Measurements from ENCODE around the gene CFAP53. TPM values are rescaled to one million over a fixed set of nuclear protein-coding genes. Genes with fewer than 3 reads are reported as not detected.

Gene CFAP53
- total and polyA plus RNA-seq, 8 donors, result 0.20 to 6.3 (median 3.5) TPM

GRCh38 chr18:50181590-50181989 is 84.7 kb downstream of the CFAP53 start:
- ATAC-seq, result no peak

GRCh38 chr18:50179465-50179864 is 86.8 kb downstream of the CFAP53 start:
- DNase-seq, result no peak
- intact Hi-C loops (cut with DNase I), result no loop called here
- peaks cover 0 to 6% of the 10 kb centered on the region in 2 donors for H3K27me3 ChIP-seq

More at GRCh38 chr18:50181590-50181989, 84.7 kb downstream of the CFAP53 start:
- no peaks in the 10 kb centered on the region for H3K4me1 ChIP-seq
- peaks cover 0 to 6% of the 10 kb centered on the region in 2 donors for H3K27me3 ChIP-seq
- TF ChIP-seq CTCF (IDR thresholded peaks at IDR 0.05), result no peak
- H3K4me3 ChIP-seq, result no peak overlapping the region
- H3K36me3 ChIP-seq, result no peaks in the 10 kb centered on the region
- no peak for DNase-seq
- H3K27ac ChIP-seq, result no peak overlapping the region
- no peaks in the 10 kb centered on the region for H3K9me3 ChIP-seq
- intact Hi-C loops (cut with DNase I), result no loop called here

GRCh38 chr18:50177294-50177992 is 88.9 kb downstream of the CFAP53 start:
- no peak for ATAC-seq
- intact Hi-C loops (cut with DNase I), result no loop called here
- Histone ChIP-seq H3K4me3 (no peak overlapping the region), H3K27me3 (no peaks in the 10 kb centered on the region), H3K27ac (no peak overlapping the region), H3K4me1 (no peaks in the 10 kb centered on the region), H3K36me3 (no peaks in the 10 kb centered on the region), H3K9me3 (no peaks in the 10 kb centered on the region)
- no peak for TF ChIP-seq CTCF (IDR thresholded peaks at IDR 0.05)
- DNase-seq, result no peak

More at GRCh38 chr18:50179465-50179864, 86.8 kb downstream of the CFAP53 start:
- Histone ChIP-seq H3K4me3 (no peak overlapping the region), H3K9me3 (no peaks in the 10 kb centered on the region), H3K27ac (no peak overlapping the region), H3K36me3 (no peaks in the 10 kb centered on the region), H3K4me1 (no peaks in the 10 kb centered on the region)
- no peak for ATAC-seq
- no peak for TF ChIP-seq CTCF (IDR thresholded peaks at IDR 0.05)

Other genes starting within 250 kb of the CFAP53 start
- gene MYO5B, start 71.3 kb downstream of the CFAP53 start, total RNA-seq, result 10 to 100 TPM; 23.8 to 25.5 TPM
- gene MYO5B, start 71.3 kb downstream of the CFAP53 start, polyA plus RNA-seq (ENCODE audit: insufficient read length in 6 of 6), result 10 to 100 TPM in 4 of 6 donors, 1 to 10 TPM in 2; 9.0 to 14.1 (median 11.4) TPM
- gene MBD1, start 15.0 kb upstream of the CFAP53 start, total RNA-seq, result 10 to 100 TPM; 51.9 to 64.9 TPM
- 10 to 100 TPM; 59.2 to 75.0 (median 67.8) TPM for gene MBD1, start 15.0 kb upstream of the CFAP53 start, polyA plus RNA-seq (ENCODE audit: insufficient read length in 6 of 6)
- gene CXXC1, start 21.2 kb upstream of the CFAP53 start, total RNA-seq, result 10 to 100 TPM; 57.4 to 73.6 TPM
- 10 to 100 TPM; 55.5 to 78.0 (median 64.8) TPM for gene CXXC1, start 21.2 kb upstream of the CFAP53 start, polyA plus RNA-seq (ENCODE audit: insufficient read length in 6 of 6)
- gene SKA1, start 108.6 kb upstream of the CFAP53 start, total RNA-seq, result 1 to 10 TPM; 2.4 to 3.4 TPM
- gene SKA1, start 108.6 kb upstream of the CFAP53 start, polyA plus RNA-seq (ENCODE audit: insufficient read length in 6 of 6), result 10 to 100 TPM in 1 of 6 donors, 1 to 10 TPM in 5; 5.0 to 12.4 (median 7.1) TPM